ENCODE data around the gene SSTR4. TPM values are rescaled to one million over a fixed set of nuclear protein-coding genes. Genes with fewer than 3 reads are reported as not detected.

The SSTR4 gene
- total RNA-seq, 2 donors from 2014 or later = not detected

DNA sequence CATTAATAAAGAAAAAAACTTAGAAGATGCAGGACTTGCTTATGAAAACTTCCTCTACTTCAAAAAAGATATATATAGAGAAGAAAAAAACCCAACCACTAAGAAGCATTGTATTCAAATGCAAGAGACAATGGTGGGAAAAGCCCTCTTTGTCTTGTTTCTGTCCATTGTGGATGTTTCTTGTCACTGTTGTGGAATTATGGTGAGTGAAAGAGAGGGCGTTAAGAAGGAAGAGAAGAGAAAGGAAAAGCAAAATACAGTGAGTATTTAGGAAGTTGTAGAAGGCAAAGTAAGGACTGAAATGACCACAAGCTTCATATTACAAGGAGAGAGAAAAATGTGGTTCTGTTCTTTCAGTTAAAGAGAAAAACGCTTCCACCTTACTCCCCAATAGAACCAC is 28.5 kb downstream of the SSTR4 start:
- H3K27ac ChIP-seq = no peak overlapping the region
- no peaks in the 10 kb centered on the region for H3K36me3 ChIP-seq
- DNase-seq = no peak
- H3K9me3 ChIP-seq = no peaks in the 10 kb centered on the region
- no peak overlapping the region for H3K9ac ChIP-seq (ENCODE audit: low read depth in 2 of 2, low read length in 2 of 2)
- no peak overlapping the region for H3K4me3 ChIP-seq
- intact Hi-C loops (cut with DNase I) = no loop called here
- no peaks in the 10 kb centered on the region for H3K4me1 ChIP-seq
- TF ChIP-seq CTCF (IDR thresholded peaks at IDR 0.05) = no peak
- no peaks in the 10 kb centered on the region for H3K27me3 ChIP-seq

DNA sequence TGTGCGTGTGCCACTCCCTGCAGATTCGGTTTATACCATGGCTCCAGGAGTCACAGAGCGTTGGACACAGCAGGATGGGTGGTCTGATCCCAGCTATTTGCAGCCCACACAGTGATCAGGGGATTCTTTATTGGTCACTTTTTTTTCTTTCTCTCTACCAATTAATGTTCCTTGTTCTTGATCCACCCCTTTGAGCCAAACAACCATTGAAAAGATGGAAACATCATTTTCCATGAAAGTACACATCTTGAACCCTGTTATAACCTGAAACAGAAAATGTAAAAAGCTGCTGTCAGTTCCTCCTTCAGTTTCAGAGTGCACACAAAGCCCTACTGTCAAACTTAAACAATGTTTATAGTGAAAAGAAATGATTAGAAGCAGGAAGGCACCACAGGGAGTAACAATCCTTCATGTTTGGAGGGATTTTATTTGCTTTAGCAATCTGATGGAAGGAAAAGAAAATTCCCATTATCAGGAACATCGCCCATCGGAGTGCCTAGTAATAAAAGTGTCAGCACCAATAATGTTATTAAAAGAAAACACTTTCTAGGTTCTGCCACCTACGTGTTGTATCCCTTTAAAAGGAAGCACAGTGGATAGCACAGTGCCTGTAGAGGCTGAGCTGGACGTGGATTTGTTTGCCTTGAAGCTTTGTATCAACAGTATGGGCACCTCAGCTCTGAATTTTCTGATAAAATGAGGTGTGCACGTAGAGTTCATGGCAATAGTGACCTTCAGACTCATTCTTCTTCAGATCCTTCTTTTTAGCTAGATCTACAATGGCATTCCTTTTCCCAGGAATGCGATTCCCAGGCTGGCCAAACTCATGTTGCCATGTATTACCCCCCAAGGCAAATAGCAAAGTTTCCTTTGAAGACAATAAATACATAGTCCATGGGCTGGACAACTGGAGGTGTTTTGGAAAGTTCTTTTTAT is 30.4 kb downstream of the SSTR4 start:
- Histone ChIP-seq H3K4me3 (no peak overlapping the region), H3K36me3 (no peaks in the 10 kb centered on the region), H3K4me1 (no peaks in the 10 kb centered on the region), H3K9me3 (no peaks in the 10 kb centered on the region), H3K27ac (no peak overlapping the region), H3K9ac (ENCODE audit: low read depth in 2 of 2, low read length in 2 of 2) (no peak overlapping the region), H3K27me3 (no peaks in the 10 kb centered on the region)
- intact Hi-C loops (cut with DNase I) = no loop called here
- DNase-seq = no peak
- no peak for TF ChIP-seq CTCF (IDR thresholded peaks at IDR 0.05)

- no peaks in the 10 kb centered on the region for H3K27me3 ChIP-seq
- H3K4me3 ChIP-seq = no peak overlapping the region
Observed at GRCh38 chr20:23066772-23067171, 31.7 kb downstream of the SSTR4 start.

DNA sequence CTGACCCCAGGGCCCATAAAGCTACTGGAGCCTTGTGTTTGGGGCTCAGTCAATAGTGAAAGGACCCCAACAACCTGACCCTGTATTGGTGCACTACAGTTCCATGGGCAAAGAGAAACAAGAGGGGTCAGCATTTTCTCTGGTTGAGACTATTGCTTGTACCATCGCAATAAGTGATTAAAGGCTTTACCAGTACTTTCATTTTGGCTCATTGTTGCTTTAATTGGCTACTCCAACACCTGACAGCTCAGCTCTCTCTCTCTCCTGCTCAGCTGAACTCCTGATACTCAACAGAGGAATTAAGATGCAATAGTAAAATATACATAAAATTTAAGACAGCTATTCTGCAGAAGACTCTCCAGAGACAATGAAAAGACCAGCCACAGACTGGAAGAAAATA is 33.2 kb downstream of the SSTR4 start:
- H3K4me1 ChIP-seq = no peaks in the 10 kb centered on the region
- H3K36me3 ChIP-seq = no peaks in the 10 kb centered on the region
- H3K9me3 ChIP-seq = no peaks in the 10 kb centered on the region
- intact Hi-C loops (cut with DNase I) = no loop called here
- no peak for DNase-seq
- no peak overlapping the region for H3K27ac ChIP-seq
- H3K27me3 ChIP-seq = no peaks in the 10 kb centered on the region
- H3K9ac ChIP-seq (ENCODE audit: low read depth in 2 of 2, low read length in 2 of 2) = no peak overlapping the region
- H3K4me3 ChIP-seq = no peak overlapping the region
- TF ChIP-seq CTCF (IDR thresholded peaks at IDR 0.05) = no peak

More at GRCh38 chr20:23066772-23067171, 31.7 kb downstream of the SSTR4 start:
- no peak overlapping the region for H3K27ac ChIP-seq
- no peaks in the 10 kb centered on the region for H3K4me1 ChIP-seq
- H3K9me3 ChIP-seq = no peaks in the 10 kb centered on the region
- TF ChIP-seq CTCF (IDR thresholded peaks at IDR 0.05) = no peak
- no peak for DNase-seq
- no peak overlapping the region for H3K9ac ChIP-seq (ENCODE audit: low read depth in 2 of 2, low read length in 2 of 2)
- no peaks in the 10 kb centered on the region for H3K36me3 ChIP-seq
- intact Hi-C loops (cut with DNase I) = no loop called here

DNA sequence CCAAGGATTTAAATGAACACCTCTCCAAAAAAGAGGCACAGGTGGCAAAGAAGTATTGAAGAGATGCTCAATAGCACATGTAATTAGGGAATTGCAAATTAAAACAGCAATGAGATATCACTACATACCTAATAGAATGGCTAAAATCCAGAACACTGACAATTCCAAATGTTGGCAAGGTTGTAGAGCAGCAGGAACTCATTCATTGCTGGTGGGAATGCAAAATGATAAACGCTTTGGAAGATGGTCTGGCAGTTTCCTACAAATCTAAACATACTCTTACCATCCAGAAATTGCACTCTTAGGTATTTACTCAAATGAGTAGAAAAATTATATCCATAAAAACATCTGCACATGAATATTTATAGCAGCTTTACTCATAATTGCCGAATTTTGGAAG is 34.0 kb downstream of the SSTR4 start:
- Histone ChIP-seq H3K4me3 (no peak overlapping the region), H3K27ac (no peak overlapping the region), H3K4me1 (no peaks in the 10 kb centered on the region), H3K36me3 (no peaks in the 10 kb centered on the region), H3K9me3 (no peaks in the 10 kb centered on the region), H3K9ac (ENCODE audit: low read depth in 2 of 2, low read length in 2 of 2) (no peak overlapping the region), H3K27me3 (no peaks in the 10 kb centered on the region)
- no peak for TF ChIP-seq CTCF (IDR thresholded peaks at IDR 0.05)
- intact Hi-C loops (cut with DNase I) = no loop called here
- no peak for DNase-seq

All from colonic mucosa (tissue), 4 donors.